ENCODE data around the gene POLD2.

POLD2 gene

DNA sequence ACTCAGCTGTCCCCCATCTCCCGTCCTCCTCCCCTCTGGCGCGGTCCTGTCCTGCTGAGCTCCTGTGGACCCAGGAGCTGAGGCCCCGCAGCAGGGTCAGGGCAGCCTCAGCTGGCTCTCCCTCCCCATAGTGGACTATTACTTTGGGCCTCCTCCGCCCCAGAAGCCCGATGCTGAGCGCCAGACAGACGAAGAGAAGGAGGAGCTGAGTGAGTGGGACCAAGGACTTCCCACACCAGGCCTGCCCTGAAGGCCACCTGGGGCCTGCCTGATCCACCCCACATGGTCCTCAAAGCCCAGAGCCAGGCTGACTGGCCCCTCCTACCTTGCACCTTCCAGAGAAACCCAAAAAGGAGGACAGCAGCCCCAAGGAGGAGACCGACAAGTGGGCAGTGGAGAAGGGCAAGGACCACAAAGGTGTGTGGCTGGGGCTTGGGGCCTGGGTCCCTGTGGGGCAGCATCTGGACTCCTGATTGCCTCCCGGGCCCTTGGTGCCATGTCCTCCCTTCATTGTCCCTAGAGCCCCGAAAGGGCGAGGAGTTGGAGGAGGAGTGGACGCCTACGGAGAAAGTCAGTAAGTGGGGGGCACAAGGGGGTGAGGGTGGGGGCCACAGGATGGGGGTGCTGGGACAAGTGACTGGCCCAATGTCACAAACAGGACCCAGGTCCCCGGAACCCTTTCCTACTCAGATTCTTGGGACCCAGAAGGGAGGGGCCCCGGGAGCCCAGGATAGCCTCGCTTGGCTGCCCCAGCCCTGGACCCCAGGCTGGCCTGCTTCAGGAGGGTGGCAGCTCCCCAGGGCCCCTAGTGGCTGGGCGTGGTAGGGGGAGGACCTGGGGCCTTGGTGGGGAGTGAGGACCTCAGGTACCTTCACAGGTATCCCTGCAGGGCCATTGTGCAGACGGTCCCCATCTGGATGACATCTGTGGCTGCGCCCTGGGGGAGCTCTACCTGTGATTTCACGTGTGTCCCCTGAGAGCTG lies 14.3 kb downstream of the POLD2 start:
- TF ChIP-seq POLR2AphosphoS5 (IDR thresholded peaks at IDR 0.05; ENCODE audit: low read depth, low read length) (no peak), POLR2A (IDR thresholded peaks at IDR 0.05; ENCODE audit: low read depth, low read length) (no peak), TAF1 (IDR thresholded peaks at IDR 0.05; ENCODE audit: borderline replicate concordance, low read depth, low read length) (no peak)
- no peak for FAIRE-seq
- no peak for DNase-seq (ENCODE audit: insufficient read length)

DNA sequence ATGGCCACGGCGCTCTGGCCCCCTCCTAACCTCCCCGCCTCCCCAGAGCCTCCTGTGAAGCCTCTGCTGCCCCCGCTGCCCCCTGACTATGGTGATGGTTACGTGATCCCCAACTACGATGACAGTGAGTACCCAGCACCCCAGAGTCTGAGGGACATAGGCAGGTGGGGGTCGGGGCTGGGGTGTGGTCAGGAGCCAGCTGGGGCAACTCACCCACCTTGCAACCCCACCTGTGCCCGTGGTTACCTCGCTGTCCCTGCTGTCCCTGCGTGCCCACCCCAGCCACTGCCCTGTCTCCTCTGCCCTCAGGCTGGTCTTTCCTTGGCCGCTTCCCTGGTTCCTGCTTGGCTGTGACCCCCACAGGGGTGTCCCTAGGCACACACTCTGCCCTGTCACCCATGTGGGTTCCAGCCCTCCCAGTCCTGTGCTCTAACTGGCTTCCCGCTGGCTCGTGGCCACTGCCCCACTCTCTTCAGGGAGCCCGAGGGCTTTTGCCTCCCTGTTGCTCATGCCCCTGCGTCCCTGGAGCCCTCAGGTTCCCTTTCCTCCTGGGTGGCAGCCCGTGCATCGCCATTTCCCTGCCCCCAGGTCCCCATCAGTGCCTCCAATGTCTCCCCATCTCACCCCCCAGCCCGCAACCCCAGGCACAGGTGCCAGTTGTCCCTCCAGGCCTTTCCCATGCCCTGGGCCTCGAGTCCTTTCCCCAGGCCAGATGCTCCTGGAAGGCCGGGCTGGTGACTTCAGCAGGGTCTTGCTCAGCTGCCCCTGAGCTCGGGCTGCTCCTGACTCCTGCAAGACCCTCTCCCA lies 15.2 kb downstream of the POLD2 start:
- DNase-seq (ENCODE audit: insufficient read length) (no peak), FAIRE-seq (no peak)
- TF ChIP-seq POLR2A (IDR thresholded peaks at IDR 0.05; ENCODE audit: low read depth, low read length) (no peak), POLR2AphosphoS5 (IDR thresholded peaks at IDR 0.05; ENCODE audit: low read depth, low read length) (no peak), TAF1 (IDR thresholded peaks at IDR 0.05; ENCODE audit: borderline replicate concordance, low read depth, low read length) (no peak)

DNA sequence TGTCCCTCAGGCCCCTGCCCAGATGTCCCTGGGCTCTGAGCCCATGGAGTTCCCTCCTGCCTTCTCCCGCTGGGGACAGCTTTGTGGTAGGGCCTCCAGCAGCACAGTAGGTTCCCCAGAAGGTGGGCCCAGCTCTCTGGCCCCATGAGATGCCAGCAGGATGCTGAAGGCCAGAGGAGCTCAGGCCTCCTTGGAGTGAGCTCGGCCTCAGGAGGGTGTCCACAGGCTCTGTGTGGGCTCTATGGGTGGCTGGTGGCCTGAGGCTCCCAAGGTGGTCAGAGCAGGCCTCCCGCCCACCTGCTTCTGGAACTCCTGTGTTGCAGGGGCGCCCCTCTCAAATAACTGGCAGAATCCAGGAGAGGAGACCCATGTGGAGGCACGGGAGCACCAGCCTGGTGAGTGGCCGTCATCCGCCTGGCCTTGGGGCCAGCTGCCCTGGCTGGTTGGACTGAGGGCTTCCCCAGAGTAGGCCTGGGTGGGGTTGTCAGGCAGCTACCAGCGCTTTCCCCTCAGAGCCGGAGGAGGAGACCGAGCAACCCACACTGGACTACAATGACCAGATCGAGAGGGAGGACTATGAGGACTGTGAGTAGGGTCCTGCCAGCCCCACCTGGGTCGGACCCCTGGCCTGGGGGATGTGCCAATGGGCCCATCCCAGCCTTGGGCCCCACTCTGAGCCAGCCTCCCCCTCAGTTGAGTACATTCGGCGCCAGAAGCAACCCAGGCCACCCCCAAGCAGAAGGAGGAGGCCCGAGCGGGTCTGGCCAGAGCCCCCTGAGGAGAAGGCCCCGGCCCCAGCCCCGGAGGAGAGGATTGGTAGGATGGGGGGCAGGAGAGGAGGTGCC lies 16.0 kb downstream of the POLD2 start:
- no peak for DNase-seq (ENCODE audit: insufficient read length)
- FAIRE-seq: no peak
- TF ChIP-seq POLR2AphosphoS5 (IDR thresholded peaks at IDR 0.05; ENCODE audit: low read depth, low read length): no peak
- TF ChIP-seq TAF1 (IDR thresholded peaks at IDR 0.05; ENCODE audit: borderline replicate concordance, low read depth, low read length): no peak
- no peak for TF ChIP-seq POLR2A (IDR thresholded peaks at IDR 0.05; ENCODE audit: low read depth, low read length)

DNA sequence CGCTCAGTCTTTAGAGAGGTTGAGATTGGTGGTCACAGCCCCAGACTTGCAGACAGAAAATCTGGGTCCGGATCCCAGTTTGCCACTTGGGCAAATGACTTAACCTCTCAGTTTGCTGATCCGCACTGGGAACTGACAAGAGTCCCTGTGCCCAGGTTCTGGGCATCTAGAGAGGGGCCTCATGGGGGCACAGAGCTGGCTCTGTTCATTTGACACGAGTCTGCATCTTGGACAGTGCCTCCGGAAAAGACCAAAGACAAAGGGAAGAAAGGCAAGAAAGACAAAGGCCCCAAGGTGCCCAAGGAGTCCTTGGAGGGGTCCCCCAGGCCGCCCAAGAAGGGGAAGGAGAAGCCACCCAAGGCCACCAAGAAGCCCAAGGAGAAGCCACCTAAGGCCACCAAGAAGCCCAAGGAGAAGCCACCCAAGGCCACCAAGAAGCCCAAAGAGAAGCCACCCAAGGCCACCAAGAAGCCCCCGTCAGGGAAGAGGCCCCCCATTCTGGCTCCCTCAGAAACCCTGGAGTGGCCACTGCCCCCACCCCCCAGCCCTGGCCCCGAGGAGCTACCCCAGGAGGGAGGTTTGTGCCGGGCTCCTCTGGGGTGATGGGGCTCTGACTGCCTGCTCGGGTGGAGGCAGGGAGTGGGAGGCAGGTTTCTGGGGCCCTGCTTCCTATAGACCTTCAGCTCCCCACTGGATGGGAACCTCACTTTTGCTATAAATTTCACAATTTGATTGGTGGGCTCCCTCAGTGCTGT lies 16.9 kb downstream of the POLD2 start:
- DNase-seq (ENCODE audit: insufficient read length) (no peak), FAIRE-seq (no peak)
- TF ChIP-seq POLR2A (IDR thresholded peaks at IDR 0.05; ENCODE audit: low read depth, low read length) (no peak), TAF1 (IDR thresholded peaks at IDR 0.05; ENCODE audit: borderline replicate concordance, low read depth, low read length) (no peak), POLR2AphosphoS5 (IDR thresholded peaks at IDR 0.05; ENCODE audit: low read depth, low read length) (no peak)

DNA sequence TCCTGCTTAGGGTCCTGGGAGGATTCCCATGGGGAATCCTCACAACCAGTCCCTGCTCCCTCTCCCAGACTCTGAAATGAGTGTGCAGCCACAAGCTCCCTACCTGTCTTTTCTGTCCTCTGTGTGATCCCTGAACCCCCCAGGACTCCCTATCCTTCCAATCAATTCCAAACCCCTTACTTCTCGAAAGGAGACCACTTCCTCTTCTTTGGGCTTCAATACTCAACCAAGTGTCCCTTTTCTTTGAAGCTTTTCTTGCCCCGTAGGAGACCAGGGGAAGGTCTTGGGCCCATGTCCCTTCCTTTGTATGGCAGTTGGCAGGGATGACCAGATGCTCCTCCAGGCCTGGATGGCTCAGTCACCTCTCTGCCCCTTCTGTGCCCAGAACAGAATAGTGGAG lies 17.5 kb downstream of the POLD2 start:
- no peak for TF ChIP-seq TAF1 (IDR thresholded peaks at IDR 0.05; ENCODE audit: borderline replicate concordance, low read depth, low read length)
- TF ChIP-seq POLR2AphosphoS5 (IDR thresholded peaks at IDR 0.05; ENCODE audit: low read depth, low read length): no peak
- no peak for TF ChIP-seq POLR2A (IDR thresholded peaks at IDR 0.05; ENCODE audit: low read depth, low read length)
- DNase-seq (ENCODE audit: insufficient read length) (no peak), FAIRE-seq (no peak)

DNA sequence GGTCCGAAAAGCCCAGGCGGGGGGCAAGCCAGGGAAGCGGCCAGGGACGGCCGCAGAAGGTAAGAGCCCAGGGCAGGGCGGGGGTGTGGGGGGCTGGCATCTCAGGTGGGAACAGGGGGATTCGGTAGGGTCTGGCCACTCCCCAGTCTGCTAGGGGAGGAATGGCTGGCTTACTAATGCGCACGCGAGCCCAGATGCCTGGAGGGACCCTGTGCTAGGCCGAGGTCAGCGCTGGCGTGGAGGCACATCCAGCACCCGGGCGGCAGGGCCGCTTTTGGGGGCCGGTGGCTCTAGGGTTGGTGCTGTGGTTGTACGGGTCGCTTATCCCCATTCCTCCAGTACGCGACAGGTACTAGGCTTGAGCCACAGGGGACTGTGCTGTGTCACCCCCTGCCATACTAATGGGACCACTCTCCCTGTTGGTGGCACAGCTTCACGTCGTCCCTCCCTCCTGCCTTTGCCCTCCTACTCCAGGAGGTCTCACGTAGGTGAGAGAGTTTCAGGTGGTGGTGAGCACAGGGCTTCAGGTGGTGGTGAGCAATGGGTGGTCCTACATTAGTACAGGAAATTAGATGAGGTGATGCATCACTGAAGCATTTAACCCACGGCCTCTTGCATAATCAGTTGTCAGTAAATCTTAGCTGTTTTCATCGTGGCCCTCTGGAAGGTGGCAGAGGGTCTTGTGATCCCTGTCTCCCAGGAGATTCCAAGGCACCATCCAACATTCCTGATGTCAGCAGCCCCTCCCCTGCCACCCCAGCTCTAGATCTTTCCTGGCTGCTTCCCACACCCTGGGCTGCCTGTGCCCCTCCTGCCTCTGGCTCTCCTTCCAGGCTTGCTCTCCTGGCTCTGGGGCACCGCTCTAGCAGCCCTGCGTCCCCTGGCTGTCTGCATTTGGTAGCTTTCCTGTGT lies 18.2 kb downstream of the POLD2 start:
- no peak for DNase-seq (ENCODE audit: insufficient read length)
- no peak for FAIRE-seq
- TF ChIP-seq TAF1 (IDR thresholded peaks at IDR 0.05; ENCODE audit: borderline replicate concordance, low read depth, low read length): no peak
- no peak for TF ChIP-seq POLR2A (IDR thresholded peaks at IDR 0.05; ENCODE audit: low read depth, low read length)
- no peak for TF ChIP-seq POLR2AphosphoS5 (IDR thresholded peaks at IDR 0.05; ENCODE audit: low read depth, low read length)

DNA sequence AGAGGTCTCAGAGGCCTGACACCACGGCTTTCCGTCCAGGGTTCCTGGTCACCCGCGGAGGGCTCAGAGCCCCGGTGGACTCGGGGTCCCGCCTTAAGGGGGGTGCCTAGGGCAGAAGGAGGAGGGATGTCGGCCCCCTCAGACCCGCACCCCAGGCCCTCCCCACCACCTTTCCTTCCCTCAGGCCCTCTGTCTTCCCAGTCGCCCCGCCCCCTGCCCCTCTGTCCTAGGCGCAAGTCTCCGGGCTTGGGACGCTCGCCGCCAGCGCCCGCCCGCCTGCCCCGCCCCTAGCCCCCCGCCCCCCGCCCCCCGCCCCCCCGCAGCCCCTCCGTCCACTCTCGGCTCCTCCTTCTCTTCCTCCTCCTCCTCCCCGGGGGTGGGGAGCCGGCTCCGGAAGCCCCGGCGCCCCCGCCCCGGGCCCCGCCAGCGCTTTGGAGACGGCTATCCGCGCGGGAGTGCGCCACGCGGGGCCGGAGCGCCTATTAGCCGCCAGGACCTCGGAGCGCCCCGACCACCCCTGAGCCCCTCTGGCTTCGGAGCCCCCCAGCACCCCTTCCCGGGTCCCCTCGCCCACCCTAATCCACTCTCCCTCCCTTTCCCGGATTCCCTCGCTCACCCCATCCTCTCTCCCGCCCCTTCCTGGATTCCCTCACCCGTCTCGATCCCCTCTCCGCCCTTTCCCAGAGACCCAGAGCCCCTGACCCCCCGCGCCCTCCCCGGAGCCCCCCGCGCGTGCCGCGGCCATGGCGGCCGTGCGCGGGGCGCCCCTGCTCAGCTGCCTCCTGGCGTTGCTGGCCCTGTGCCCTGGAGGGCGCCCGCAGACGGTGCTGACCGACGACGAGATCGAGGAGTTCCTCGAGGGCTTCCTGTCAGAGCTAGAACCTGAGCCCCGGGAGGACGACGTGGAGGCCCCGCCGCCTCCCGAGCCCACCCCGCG lies 19.2 kb downstream of the POLD2 start, which contains the start of gene AEBP1:
AEBP1 (plus strand) TSS at position 423 of the 937 bp plus-strand sequence; CDS start at position 744, 321 bp downstream.
- FAIRE-seq: no peak
- no peak for DNase-seq (ENCODE audit: insufficient read length)
- no peak for TF ChIP-seq POLR2A (IDR thresholded peaks at IDR 0.05; ENCODE audit: low read depth, low read length)
- TF ChIP-seq POLR2AphosphoS5 (IDR thresholded peaks at IDR 0.05; ENCODE audit: low read depth, low read length): no peak
- no peak for TF ChIP-seq TAF1 (IDR thresholded peaks at IDR 0.05; ENCODE audit: borderline replicate concordance, low read depth, low read length)

DNA sequence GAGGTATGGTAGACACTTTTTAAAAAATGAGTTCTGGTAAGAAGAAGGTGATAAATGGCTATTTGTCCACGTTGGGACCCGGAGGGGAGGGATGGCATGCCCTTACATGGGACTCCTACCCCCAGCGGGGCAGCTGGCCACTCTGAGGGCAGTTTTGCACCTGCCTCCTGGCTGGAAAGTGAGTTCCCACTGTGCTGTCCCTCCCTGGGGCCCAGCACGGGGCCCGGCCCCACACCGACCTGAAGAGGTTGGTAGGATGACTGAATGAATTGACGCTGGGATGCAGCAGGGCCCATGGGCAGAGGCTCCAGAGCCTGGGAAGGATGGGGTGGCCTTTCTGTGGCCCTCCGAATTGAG lies 19.8 kb downstream of the POLD2 start:
- FAIRE-seq (no peak), DNase-seq (ENCODE audit: insufficient read length) (no peak)
- TF ChIP-seq POLR2A (IDR thresholded peaks at IDR 0.05; ENCODE audit: low read depth, low read length): no peak
- no peak for TF ChIP-seq TAF1 (IDR thresholded peaks at IDR 0.05; ENCODE audit: borderline replicate concordance, low read depth, low read length)
- TF ChIP-seq POLR2AphosphoS5 (IDR thresholded peaks at IDR 0.05; ENCODE audit: low read depth, low read length): no peak
